Endodermal cell (in vitro differentiated cells): Measurements from ENCODE around the gene TARDBP. TPM values are rescaled to one million over a fixed set of nuclear protein-coding genes. Genes with fewer than 3 reads are reported as not detected.

Experiments
- DNase-seq: peaks from one replicate; pipeline ENCODE4 v3.0.0-alpha.2; 2017
- H3K27ac ChIP-seq: 2 replicates; pipeline ENCODE4 v1.5.1; 2013; ENCODE audit warnings: mild to moderate bottlenecking, low read depth, low read length, moderate library complexity
- H3K27me3 ChIP-seq: 2 replicates; pipeline ENCODE4 v1.6.1; 2013; ENCODE audit warnings: mild to moderate bottlenecking, low read length, moderate library complexity; ENCODE audit not compliant: insufficient read depth, control insufficient read depth, poor library complexity, severe bottlenecking
- H3K36me3 ChIP-seq: 2 replicates; pipeline ENCODE4 v1.7.0; 2013; ENCODE audit warnings: mild to moderate bottlenecking, low read length, moderate library complexity; ENCODE audit not compliant: control insufficient read depth, insufficient read depth
- H3K4me1 ChIP-seq: one replicate; pipeline ENCODE4 v1.7.0; 2013; ENCODE audit warnings: low read length; ENCODE audit not compliant: control insufficient read depth, insufficient read depth
- H3K4me3 ChIP-seq: 2 replicates; pipeline ENCODE4 v1.5.1; 2013; ENCODE audit warnings: mild to moderate bottlenecking, low read length, moderate library complexity
- H3K9ac ChIP-seq: 2 replicates; pipeline ENCODE4 v1.6.1; 2013; ENCODE audit warnings: mild to moderate bottlenecking, low read length, moderate library complexity; ENCODE audit not compliant: poor library complexity, severe bottlenecking; ENCODE audit errors: extremely low read depth
- H3K9me3 ChIP-seq: 2 replicates; pipeline ENCODE4 v1.6.1; 2013; ENCODE audit warnings: mild to moderate bottlenecking, low read length, moderate library complexity; ENCODE audit not compliant: control insufficient read depth
- H3K27ac Mint-ChIP-seq: 2 replicates; pipeline ENCODE4 v1.8.0; 2020; ENCODE audit warnings: mixed read lengths
- H3K27me3 Mint-ChIP-seq: 2 replicates; pipeline ENCODE4 v1.8.0; 2021; ENCODE audit warnings: mild to moderate bottlenecking, mixed read lengths; ENCODE audit not compliant: insufficient read depth
- H3K36me3 Mint-ChIP-seq: 2 replicates; pipeline ENCODE4 v1.8.0; 2020; ENCODE audit warnings: low read depth, mixed read lengths
- H3K4me1 Mint-ChIP-seq: 2 replicates; pipeline ENCODE4 v1.8.0; 2020; ENCODE audit warnings: mixed read lengths
- H3K4me3 Mint-ChIP-seq: 2 replicates; pipeline ENCODE4 v1.8.0; 2020; ENCODE audit warnings: mild to moderate bottlenecking, moderate library complexity, mixed read lengths
- H3K9me3 Mint-ChIP-seq: 2 replicates; pipeline ENCODE4 v1.8.0; 2020; ENCODE audit warnings: mild to moderate bottlenecking, mixed read lengths
- WGBS, 2 experiments: methylation state at CpG; one replicate each; pipeline versions ENCODE4 v1.1.5 to v1.1.7; 2013; ENCODE audit warnings: missing lambda C conversion rate in 2 of 2, mixed read lengths in 1 of 2; ENCODE audit not compliant: insufficient coverage in 1 of 2, insufficient read length in 1 of 2; 5-methylcytosine and 5-hydroxymethylcytosine counted together
- total RNA-seq, 2 donors: library from RNA; stranded (reverse); fragmentation: NEBNext Ultra II Directional in 1 of 2; extraction: Animal tissue kit (Norgen Biotek cat#: 25700) in 1 of 2; gene quantifications; 2 replicates in 1 of 2; 3 replicates in 1 of 2; pipeline ENCODE4 v1.2.1, GENCODE V29; 2021
- TF ChIP-seq, protein P1 (sequence below): fragments of 200-600 bp; sonication (generic); conservative IDR thresholded peaks from 2 replicates; pipeline ENCODE4 v1.5.0; 2021; ENCODE audit warnings: antibody characterized with exemption, mild to moderate bottlenecking

Gene TARDBP
- total RNA-seq, 2 donors from 2014 or later, result 203 to 216 TPM

DNA sequence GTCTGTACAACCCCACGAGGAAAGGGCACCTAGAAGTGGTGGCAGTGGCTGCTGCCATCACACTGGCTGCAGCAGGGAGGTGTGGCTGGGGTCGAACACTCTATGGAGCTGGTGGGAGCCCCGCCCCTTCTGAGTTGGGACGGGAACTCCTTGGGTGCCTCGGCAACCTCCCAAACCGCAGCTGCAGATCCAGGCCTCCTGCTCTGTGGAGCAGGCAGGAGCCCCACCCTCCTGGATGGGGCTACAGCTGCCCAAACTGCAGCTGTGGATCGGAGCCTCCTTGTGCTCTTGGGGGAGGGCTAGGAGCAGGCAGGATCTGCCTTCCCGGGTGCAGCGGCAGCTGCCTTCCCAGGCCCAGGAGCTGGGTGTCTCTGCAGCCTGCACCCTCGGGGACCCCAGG, 38.9 kb upstream of the TARDBP start:
- no peaks in the 10 kb centered on the region for H3K9me3 ChIP-seq
- H3K4me3 ChIP-seq, result no peak overlapping the region
- Mint-ChIP-seq H3K9me3 (no peaks in the 10 kb centered on the region), H3K4me3 (no peak overlapping the region), H3K27me3 (peaks cover 4% of the 10 kb centered on the region), H3K4me1 (peaks cover 8% of the 10 kb centered on the region), H3K27ac (no peak overlapping the region), H3K36me3 (no peaks in the 10 kb centered on the region)
- no peaks in the 10 kb centered on the region for H3K36me3 ChIP-seq
- H3K27ac ChIP-seq, result no peak overlapping the region
- H3K4me1 ChIP-seq, result no peaks in the 10 kb centered on the region
- TF ChIP-seq, protein P1, sequence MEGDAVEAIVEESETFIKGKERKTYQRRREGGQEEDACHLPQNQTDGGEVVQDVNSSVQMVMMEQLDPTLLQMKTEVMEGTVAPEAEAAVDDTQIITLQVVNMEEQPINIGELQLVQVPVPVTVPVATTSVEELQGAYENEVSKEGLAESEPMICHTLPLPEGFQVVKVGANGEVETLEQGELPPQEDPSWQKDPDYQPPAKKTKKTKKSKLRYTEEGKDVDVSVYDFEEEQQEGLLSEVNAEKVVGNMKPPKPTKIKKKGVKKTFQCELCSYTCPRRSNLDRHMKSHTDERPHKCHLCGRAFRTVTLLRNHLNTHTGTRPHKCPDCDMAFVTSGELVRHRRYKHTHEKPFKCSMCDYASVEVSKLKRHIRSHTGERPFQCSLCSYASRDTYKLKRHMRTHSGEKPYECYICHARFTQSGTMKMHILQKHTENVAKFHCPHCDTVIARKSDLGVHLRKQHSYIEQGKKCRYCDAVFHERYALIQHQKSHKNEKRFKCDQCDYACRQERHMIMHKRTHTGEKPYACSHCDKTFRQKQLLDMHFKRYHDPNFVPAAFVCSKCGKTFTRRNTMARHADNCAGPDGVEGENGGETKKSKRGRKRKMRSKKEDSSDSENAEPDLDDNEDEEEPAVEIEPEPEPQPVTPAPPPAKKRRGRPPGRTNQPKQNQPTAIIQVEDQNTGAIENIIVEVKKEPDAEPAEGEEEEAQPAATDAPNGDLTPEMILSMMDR, result no peak
- no peak overlapping the region for H3K9ac ChIP-seq
- WGBS, 2 experiments, result 77 to 80% methylated on average over 5 to 10 of the region's 10 CpGs
- H3K27me3 ChIP-seq, result no peaks in the 10 kb centered on the region
- peak; percentile 77 for DNase-seq

GRCh38 chr1:10973956-10974881, 38.2 kb upstream of the TARDBP start:
- Mint-ChIP-seq H3K4me1 (peaks cover 6% of the 10 kb centered on the region), H3K4me3 (no peak overlapping the region), H3K9me3 (no peaks in the 10 kb centered on the region), H3K27ac (no peak overlapping the region), H3K36me3 (no peaks in the 10 kb centered on the region), H3K27me3 (peaks cover 5% of the 10 kb centered on the region)
- Histone ChIP-seq H3K9me3 (no peaks in the 10 kb centered on the region), H3K4me3 (no peak overlapping the region), H3K36me3 (no peaks in the 10 kb centered on the region), H3K9ac (no peak overlapping the region), H3K27me3 (no peaks in the 10 kb centered on the region), H3K4me1 (no peaks in the 10 kb centered on the region), H3K27ac (no peak overlapping the region)
- no peak for DNase-seq
- WGBS, 2 experiments, result 92 to 93% methylated on average over 11 to 17 of the region's 17 CpGs
- TF ChIP-seq, protein P1, result no peak

GRCh38 chr1:10975567-10976326, 36.7 kb upstream of the TARDBP start:
- peak; percentile 72 for DNase-seq
- no peak overlapping the region for H3K9ac ChIP-seq
- H3K27me3 ChIP-seq, result no peaks in the 10 kb centered on the region
- no peaks in the 10 kb centered on the region for H3K9me3 ChIP-seq
- Mint-ChIP-seq H3K4me1 (peaks cover 8% of the 10 kb centered on the region), H3K36me3 (no peaks in the 10 kb centered on the region), H3K27me3 (peaks cover 5% of the 10 kb centered on the region), H3K27ac (no peak overlapping the region), H3K4me3 (no peak overlapping the region), H3K9me3 (no peaks in the 10 kb centered on the region)
- no peak overlapping the region for H3K4me3 ChIP-seq
- H3K4me1 ChIP-seq, result no peaks in the 10 kb centered on the region
- TF ChIP-seq, protein P1, result no peak
- H3K27ac ChIP-seq, result peak overlapping the region; percentile 68
- H3K36me3 ChIP-seq, result no peaks in the 10 kb centered on the region
- 71 to 82% methylated on average over 13 to 18 of the region's 19 CpGs for WGBS, 2 experiments
